HepG2 (cell line): ENCODE data around the gene SPATA21. TPM values are rescaled to one million over a fixed set of nuclear protein-coding genes. Genes with fewer than 3 reads are reported as not detected.

Source experiments
- MED8 ChIP-seq: sonication (generic); formaldehyde crosslinking; IDR thresholded peaks from 2 replicates; pipeline ENCODE4 v1.8.1; 2023; ENCODE audit warnings: mild to moderate bottlenecking, missing genetic modification reagents; ENCODE audit not compliant: insufficient replicate concordance
- ZNF264 ChIP-seq: sonication (generic); formaldehyde crosslinking; IDR thresholded peaks from 2 replicates; pipeline ENCODE4 v1.4.0; 2020; ENCODE audit warnings: missing genetic modification reagents
- polyA plus RNA-seq, 8 experiments: library from polyadenylated mRNA; depleted of rRNA in 3 of 8; stranded (reverse) in 7 of 8; unstranded in 1 of 8; fragments of >200 nt; fragmentation: Illumina TruSeq in 4 of 8; extraction: Trizol in 4 of 8; gene quantifications; 2 replicates each; pipeline versions ENCODE4 v1.2.1 to v1.2.3, GENCODE V29; 2011 to 2016; ENCODE audit warnings: low read depth in 4 of 8, missing spikeins in 1 of 8, mixed read lengths in 1 of 8; ENCODE audit not compliant: insufficient read depth in 1 of 8
- total RNA-seq, 5 experiments: library from RNA; depleted of rRNA; stranded (reverse); fragments of >200 nt; fragmentation: Illumina TruSeq; extraction: Trizol; gene quantifications; 2 replicates each; pipeline ENCODE4 v1.2.3, GENCODE V29; 2016; ENCODE audit warnings: low read depth in 1 of 5
- TF ChIP-seq, protein P1 (sequence below): sonication (generic); formaldehyde crosslinking; IDR thresholded peaks from 2 replicates; pipeline ENCODE4 v1.4.0; 2020; ENCODE audit warnings: missing genetic modification reagents
- TF ChIP-seq, protein P2 (sequence below): sonication (generic); formaldehyde crosslinking; IDR thresholded peaks from 2 replicates; pipeline ENCODE4 v1.5.0; 2020; ENCODE audit warnings: mild to moderate bottlenecking, missing genetic modification reagents

The SPATA21 gene
- total and polyA plus RNA-seq, 2 of the 13 experiments (the other 11 are each of a cell fraction or from before 2014, with no cell fraction given): 0.80 to 1.4 TPM

DNA sequence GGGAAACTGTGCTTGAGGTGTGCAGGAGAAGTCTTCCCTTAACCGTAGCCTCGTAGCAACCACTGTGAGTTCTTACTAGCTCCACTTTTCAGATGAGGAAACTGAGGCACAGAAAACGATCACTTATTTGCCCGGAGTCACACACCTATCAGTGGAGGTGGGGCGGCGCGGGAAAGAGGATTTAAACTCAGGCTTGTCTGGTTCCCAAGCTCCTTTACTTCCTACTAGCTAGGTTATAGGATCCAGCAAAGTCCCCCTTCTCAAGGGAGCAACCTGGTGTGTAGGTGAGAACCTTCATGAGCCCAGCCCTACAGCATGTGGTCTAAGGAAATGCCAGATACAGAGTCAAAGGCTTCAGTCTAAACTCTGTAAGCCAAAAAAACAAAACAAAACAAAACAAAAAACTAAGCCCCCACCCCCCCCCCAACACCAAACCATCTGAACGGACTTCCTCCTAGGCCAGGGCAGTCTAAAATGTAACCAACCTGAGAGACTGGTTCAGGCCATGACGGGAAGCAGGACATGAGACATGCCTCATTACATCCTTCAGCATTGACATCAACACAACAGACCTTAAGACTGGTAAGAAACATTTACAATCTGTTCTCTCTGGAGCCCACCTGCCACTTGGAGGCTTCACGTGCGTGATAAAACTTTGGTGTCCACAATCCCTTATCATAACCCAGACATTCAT, 84.2 kb downstream of the SPATA21 start (continued):
- TF ChIP-seq, protein P1, sequence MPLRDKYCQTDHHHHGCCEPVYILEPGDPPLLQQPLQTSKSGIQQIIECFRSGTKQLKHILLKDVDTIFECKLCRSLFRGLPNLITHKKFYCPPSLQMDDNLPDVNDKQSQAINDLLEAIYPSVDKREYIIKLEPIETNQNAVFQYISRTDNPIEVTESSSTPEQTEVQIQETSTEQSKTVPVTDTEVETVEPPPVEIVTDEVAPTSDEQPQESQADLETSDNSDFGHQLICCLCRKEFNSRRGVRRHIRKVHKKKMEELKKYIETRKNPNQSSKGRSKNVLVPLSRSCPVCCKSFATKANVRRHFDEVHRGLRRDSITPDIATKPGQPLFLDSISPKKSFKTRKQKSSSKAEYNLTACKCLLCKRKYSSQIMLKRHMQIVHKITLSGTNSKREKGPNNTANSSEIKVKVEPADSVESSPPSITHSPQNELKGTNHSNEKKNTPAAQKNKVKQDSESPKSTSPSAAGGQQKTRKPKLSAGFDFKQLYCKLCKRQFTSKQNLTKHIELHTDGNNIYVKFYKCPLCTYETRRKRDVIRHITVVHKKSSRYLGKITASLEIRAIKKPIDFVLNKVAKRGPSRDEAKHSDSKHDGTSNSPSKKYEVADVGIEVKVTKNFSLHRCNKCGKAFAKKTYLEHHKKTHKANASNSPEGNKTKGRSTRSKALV (CRISPR knock-in tag): 0 out of 2 replicates have a peak, but pooled peaks have one; percentile 3
- TF ChIP-seq ZNF264 (CRISPR knock-in tag) (peak; percentile 12; the same call in 1 of the 2 replicates), MED8 (CRISPR knock-in tag) (no peak)
- TF ChIP-seq, protein P2, sequence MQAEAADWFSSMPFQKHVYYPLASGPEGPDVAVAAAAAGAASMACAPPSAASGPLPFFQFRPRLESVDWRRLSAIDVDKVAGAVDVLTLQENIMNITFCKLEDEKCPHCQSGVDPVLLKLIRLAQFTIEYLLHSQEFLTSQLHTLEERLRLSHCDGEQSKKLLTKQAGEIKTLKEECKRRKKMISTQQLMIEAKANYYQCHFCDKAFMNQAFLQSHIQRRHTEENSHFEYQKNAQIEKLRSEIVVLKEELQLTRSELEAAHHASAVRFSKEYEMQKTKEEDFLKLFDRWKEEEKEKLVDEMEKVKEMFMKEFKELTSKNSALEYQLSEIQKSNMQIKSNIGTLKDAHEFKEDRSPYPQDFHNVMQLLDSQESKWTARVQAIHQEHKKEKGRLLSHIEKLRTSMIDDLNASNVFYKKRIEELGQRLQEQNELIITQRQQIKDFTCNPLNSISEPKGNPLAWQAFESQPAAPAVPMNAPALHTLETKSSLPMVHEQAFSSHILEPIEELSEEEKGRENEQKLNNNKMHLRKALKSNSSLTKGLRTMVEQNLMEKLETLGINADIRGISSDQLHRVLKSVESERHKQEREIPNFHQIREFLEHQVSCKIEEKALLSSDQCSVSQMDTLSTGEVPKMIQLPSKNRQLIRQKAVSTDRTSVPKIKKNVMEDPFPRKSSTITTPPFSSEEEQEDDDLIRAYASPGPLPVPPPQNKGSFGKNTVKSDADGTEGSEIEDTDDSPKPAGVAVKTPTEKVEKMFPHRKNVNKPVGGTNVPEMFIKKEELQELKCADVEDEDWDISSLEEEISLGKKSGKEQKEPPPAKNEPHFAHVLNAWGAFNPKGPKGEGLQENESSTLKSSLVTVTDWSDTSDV (CRISPR knock-in tag): 0 out of 2 replicates have a peak, but pooled peaks have one; percentile 1
- TF ChIP-seq, all 625 proteins: peak for 13
